Measurements from ENCODE around the gene PDIA6.
A peak's percentile ranks its signal among the peaks of the same experiment; 100 is the strongest.

The PDIA6 gene

GRCh38 chr2:10812362-10813162, at the start of gene PDIA6:
PDIA6 (minus strand) TSS chr2:10812785; CDS start chr2:10812696, 89 bp downstream.
- peak; percentile 92 for DNase-seq

- no peak for DNase-seq
Measured at GRCh38 chr2:10862330-10862729, 49.7 kb upstream of the PDIA6 start.

- DNase-seq = no peak
Measured at GRCh38 chr2:10861765-10862164, 49.2 kb upstream of the PDIA6 start.

- DNase-seq = no peak
Measured at GRCh38 chr2:10860814-10861325, 48.3 kb upstream of the PDIA6 start.

- no peak for DNase-seq
Measured at GRCh38 chr2:10860081-10860813, 47.7 kb upstream of the PDIA6 start.

- no peak for DNase-seq
Measured at GRCh38 chr2:10859278-10859677, 46.7 kb upstream of the PDIA6 start.

GRCh38 chr2:10848541-10848940, 36.0 kb upstream of the PDIA6 start:
- no peak for DNase-seq

- DNase-seq = no peak
Measured at GRCh38 chr2:10847008-10847407, 34.4 kb upstream of the PDIA6 start.

GRCh38 chr2:10846110-10846861, 33.7 kb upstream of the PDIA6 start:
- DNase-seq = no peak

GRCh38 chr2:10845640-10846039, 33.1 kb upstream of the PDIA6 start:
- no peak for DNase-seq

GRCh38 chr2:10844097-10844496, 31.5 kb upstream of the PDIA6 start:
- DNase-seq = peak; percentile 84

GRCh38 chr2:10842506-10842905, 29.9 kb upstream of the PDIA6 start:
- DNase-seq = no peak

GRCh38 chr2:10841547-10842219, 29.1 kb upstream of the PDIA6 start:
- DNase-seq = no peak

GRCh38 chr2:10839813-10840212, 27.2 kb upstream of the PDIA6 start:
- no peak for DNase-seq

GRCh38 chr2:10838734-10839133, 26.1 kb upstream of the PDIA6 start:
- DNase-seq = no peak

GRCh38 chr2:10837298-10838266, 25.0 kb upstream of the PDIA6 start:
- no peak for DNase-seq

- DNase-seq = no peak
Measured at GRCh38 chr2:10835052-10835970, 22.7 kb upstream of the PDIA6 start.

- DNase-seq = no peak
Measured at GRCh38 chr2:10834068-10834655, 21.6 kb upstream of the PDIA6 start.

- no peak for DNase-seq
Measured at GRCh38 chr2:10833021-10833420, 20.4 kb upstream of the PDIA6 start.

Measured in T1000 (cell line).